Measurements from ENCODE around the gene COPG1. TPM values are rescaled to one million over a fixed set of nuclear protein-coding genes. Genes with fewer than 3 reads are reported as not detected.

Gene COPG1
- polyA plus RNA-seq, 3 donors, result 59.9 to 94.5 (median 60.2) TPM

- H3K4me1 Mint-ChIP-seq, result peaks cover 66% of the 10 kb centered on the region
- Histone ChIP-seq H3K27me3 (ENCODE audit: control insufficient read depth in 2 of 2, insufficient read depth in 2 of 2, low read length in 2 of 2) (no peaks in the 10 kb centered on the region), H3K36me3 (replicated peaks in 1 of 2; ENCODE audit: control insufficient read depth in 1 of 2, insufficient read depth in 2 of 2, low read length in 2 of 2) (no peaks in the 10 kb centered on the region), H3K4me1 (ENCODE audit: control insufficient read depth in 1 of 2, insufficient read depth in 2 of 2, low read length in 2 of 2) (peaks cover 43 to 56% of the 10 kb centered on the region in 2 donors), H3K4me3 (replicated peaks in 1 of 3; ENCODE audit: low read depth in 2 of 3, low read length in 3 of 3) (no peak overlapping the region), H3K4me2 (replicated peaks; ENCODE audit: extremely low read depth, low read length, poor library complexity, severe bottlenecking) (no peak overlapping the region), H3K79me2 (ENCODE audit: insufficient read depth, low read length) (no peaks in the 10 kb centered on the region), H3K9ac (ENCODE audit: insufficient read depth, low read length, poor library complexity, severe bottlenecking) (no peak overlapping the region), H3K9me3 (replicated peaks in 1 of 2; ENCODE audit: control insufficient read depth in 1 of 2, insufficient read depth in 1 of 2, low read length in 2 of 2) (no peaks in the 10 kb centered on the region), H4K20me1 (ENCODE audit: insufficient read depth, low read length) (peaks cover 20% of the 10 kb centered on the region), H3K27ac (ENCODE audit: low read depth in 1 of 2, low read length in 2 of 2) (no peak overlapping the region), H2AFZ (ENCODE audit: insufficient read depth, low read depth, low read length, poor library complexity, severe bottlenecking) (no peak overlapping the region)
- no peak for TF ChIP-seq CTCF (IDR thresholded peaks at IDR 0.05)
- intact Hi-C loops (cut with micrococcal nuclease), result no loop called here
- no peaks in the 10 kb centered on the region for H3K9me3 Mint-ChIP-seq
- H3K27me3 Mint-ChIP-seq (ENCODE audit: low read depth in 3 of 3), result peaks cover 0 to 3% (median 2%) of the 10 kb centered on the region in 3 donors
- peaks cover 0 to 1% of the 10 kb centered on the region in 2 donors for H3K36me3 Mint-ChIP-seq
- no peak overlapping the region for H3K4me3 Mint-ChIP-seq
- no peak overlapping the region for H3K27ac Mint-ChIP-seq
- WGBS (ENCODE audit: insufficient coverage), result 100% methylated on average over 1 of the region's 3 CpGs
- no peak for DNase-seq
These were observed 59.2 kb downstream of the COPG1 start for GRCh38 chr3:129308636-129309035.

- Histone ChIP-seq H3K4me1 (ENCODE audit: control insufficient read depth in 1 of 2, insufficient read depth in 2 of 2, low read length in 2 of 2) (peaks cover 44 to 55% of the 10 kb centered on the region in 2 donors), H2AFZ (ENCODE audit: insufficient read depth, low read depth, low read length, poor library complexity, severe bottlenecking) (no peak overlapping the region), H3K9ac (ENCODE audit: insufficient read depth, low read length, poor library complexity, severe bottlenecking) (no peak overlapping the region), H3K4me3 (replicated peaks in 1 of 3; ENCODE audit: low read depth in 2 of 3, low read length in 3 of 3) (no peak overlapping the region), H3K27ac (ENCODE audit: low read depth in 1 of 2, low read length in 2 of 2) (no peak overlapping the region), H4K20me1 (ENCODE audit: insufficient read depth, low read length) (peaks cover 37% of the 10 kb centered on the region), H3K36me3 (replicated peaks in 1 of 2; ENCODE audit: control insufficient read depth in 1 of 2, insufficient read depth in 2 of 2, low read length in 2 of 2) (no peaks in the 10 kb centered on the region), H3K79me2 (ENCODE audit: insufficient read depth, low read length) (peaks cover 16% of the 10 kb centered on the region), H3K4me2 (replicated peaks; ENCODE audit: extremely low read depth, low read length, poor library complexity, severe bottlenecking) (peak overlapping the region; percentile 0), H3K27me3 (ENCODE audit: control insufficient read depth in 2 of 2, insufficient read depth in 2 of 2, low read length in 2 of 2) (no peaks in the 10 kb centered on the region), H3K9me3 (replicated peaks in 1 of 2; ENCODE audit: control insufficient read depth in 1 of 2, insufficient read depth in 1 of 2, low read length in 2 of 2) (no peaks in the 10 kb centered on the region)
- TF ChIP-seq CTCF (IDR thresholded peaks at IDR 0.05), result no peak
- Mint-ChIP-seq H3K4me3 (peak overlapping the region in 1 of 2 donors; percentile 13), H3K36me3 (peaks cover 0 to 1% of the 10 kb centered on the region in 2 donors), H3K4me1 (peaks cover 60% of the 10 kb centered on the region), H3K27ac (no peak overlapping the region), H3K9me3 (peaks cover 0 to 2% (median 0%) of the 10 kb centered on the region in 7 donors), H3K27me3 (ENCODE audit: low read depth in 3 of 3) (peaks cover 0 to 7% (median 2%) of the 10 kb centered on the region in 3 donors)
- WGBS (ENCODE audit: insufficient coverage), result 39% methylated on average over 5 of the region's 7 CpGs
- intact Hi-C loops (cut with micrococcal nuclease), result loop anchor here (5.0 to 10.0 kb wide), 2 partner anchors 33 to 336 kb away; partner anchors contain the start of gene HMCES (in 1 of the 2)
- peak in 2 of 3 donors; percentile 34 to 41 for DNase-seq
These were observed 61.0 kb downstream of the COPG1 start for GRCh38 chr3:129310111-129311011.
